IMR-90 (cell line): ENCODE measurements around the gene P2RY14. TPM values are rescaled to one million over a fixed set of nuclear protein-coding genes. Genes with fewer than 3 reads are reported as not detected.
A peak's percentile ranks its signal among the peaks of the same experiment; 100 is the strongest.

Source experiments
- ATAC-seq: fragments of 200-7000 bp; cut with Tn5 transposase; 2 replicates; pipeline ENCODE4 v1.9.1; 2020; ENCODE audit warnings: low read depth, mild to moderate bottlenecking, moderate library complexity
- BruUV-seq: library from RNA; stranded (reverse); fragments of 400-500 nt; replicated peaks from 2 replicates; lab custom pipeline; 2021; lab: Mats Ljungman, UMichigan
- CTCF ChIA-PET: fragments of 300-600 bp; formaldehyde crosslinking; extraction: SDS; loops from one replicate; lab custom pipeline; 2021; ENCODE audit warnings: antibody characterized with exemption; lab: Yijun Ruan, JAX
- POLR2A ChIA-PET: fragments of 300-600 bp; sonication (Branson Sonifier 250); formaldehyde crosslinking; loops from one replicate; lab custom pipeline; 2022; ENCODE audit warnings: antibody characterized with exemption; ENCODE audit not compliant: unreplicated experiment; lab: Charles Lee
- DNase-seq: peaks from one replicate; pipeline ENCODE4 v3.0.0; 2013
- H2AFZ ChIP-seq: replicated peaks from 2 replicates; pipeline ENCODE3; 2013; ENCODE audit warnings: low read length, mild to moderate bottlenecking; ENCODE audit not compliant: poor library complexity
- H2AK5ac ChIP-seq: 2 replicates; pipeline ENCODE4 v1.6.1; 2013; ENCODE audit warnings: low read depth, low read length, inconsistent platforms
- H2AK9ac ChIP-seq: replicated peaks from 2 replicates; pipeline ENCODE3; 2013; ENCODE audit warnings: mild to moderate bottlenecking, low read depth, low read length, moderate library complexity; ENCODE audit not compliant: poor library complexity
- H2BK120ac ChIP-seq: 2 replicates; pipeline ENCODE4 v1.6.1; 2013; ENCODE audit warnings: low read depth, low read length, inconsistent platforms
- H2BK15ac ChIP-seq: 3 replicates; pipeline ENCODE4 v1.6.1; 2013; ENCODE audit warnings: low read depth, low read length, inconsistent platforms
- H2BK20ac ChIP-seq: 2 replicates; pipeline ENCODE4 v1.6.1; 2013; ENCODE audit warnings: low read depth, mild to moderate bottlenecking, inconsistent platforms, low read length, moderate library complexity
- H2BK5ac ChIP-seq: 2 replicates; pipeline ENCODE4 v1.6.1; 2013; ENCODE audit warnings: mild to moderate bottlenecking, low read depth, low read length, inconsistent platforms; ENCODE audit not compliant: poor library complexity, severe bottlenecking
- H3K14ac ChIP-seq: replicated peaks from 2 replicates; pipeline ENCODE4 v1.6.1; 2013; ENCODE audit warnings: low read depth, low read length, inconsistent platforms
- H3K18ac ChIP-seq: 2 replicates; pipeline ENCODE4 v1.6.1; 2013; ENCODE audit warnings: low read depth, low read length, control low read depth
- H3K23ac ChIP-seq: 2 replicates; pipeline ENCODE4 v1.6.1; 2013; ENCODE audit warnings: low read depth, low read length, inconsistent platforms
- H3K27ac ChIP-seq: 2 replicates; pipeline ENCODE4 v1.5.1; 2013; ENCODE audit warnings: mild to moderate bottlenecking, control low read depth, low read length; ENCODE audit not compliant: insufficient read depth
- H3K27me3 ChIP-seq: 2 replicates; pipeline ENCODE4 v1.6.1; 2013; ENCODE audit warnings: low read length; ENCODE audit not compliant: control insufficient read depth, insufficient read depth
- H3K36me3 ChIP-seq: 2 replicates; pipeline ENCODE4 v1.6.1; 2013; ENCODE audit warnings: low read length, mixed read lengths; ENCODE audit not compliant: control insufficient read depth, insufficient read depth
- H3K4ac ChIP-seq: 2 replicates; pipeline ENCODE4 v1.6.1; 2013; ENCODE audit warnings: low read depth, low read length, inconsistent platforms
- H3K4me1 ChIP-seq: 2 replicates; pipeline ENCODE4 v1.6.1; 2013; ENCODE audit warnings: low read length, mixed read lengths; ENCODE audit not compliant: control insufficient read depth, insufficient read depth
- H3K4me2 ChIP-seq: 2 replicates; pipeline ENCODE4 v1.6.1; 2013; ENCODE audit warnings: low read depth, mild to moderate bottlenecking, control low read depth, low read length, moderate library complexity
- H3K4me3 ChIP-seq: 2 replicates; pipeline ENCODE4 v1.5.1; 2013; ENCODE audit warnings: low read depth, mild to moderate bottlenecking, control low read depth, low read length, moderate library complexity; ENCODE audit not compliant: insufficient read depth
- H3K56ac ChIP-seq: 2 replicates; pipeline ENCODE4 v1.6.1; 2013; ENCODE audit warnings: low read length, inconsistent platforms; ENCODE audit not compliant: insufficient read depth; ENCODE audit errors: extremely low read depth
- H3K79me1 ChIP-seq, 2 experiments: 2 replicates each; pipeline ENCODE4 v1.6.1; 2013; ENCODE audit warnings: low read length in 2 of 2, inconsistent platforms in 1 of 2, low read depth in 1 of 2
- H3K9ac ChIP-seq: 2 replicates; pipeline ENCODE4 v1.6.1; 2013; ENCODE audit warnings: low read depth, low read length, control low read depth
- H3K9me1 ChIP-seq: 2 replicates; pipeline ENCODE4 v1.6.1; 2013; ENCODE audit warnings: low read length, inconsistent platforms; ENCODE audit not compliant: insufficient read depth
- H3K9me3 ChIP-seq: 2 replicates; pipeline ENCODE4 v1.6.1; 2013; ENCODE audit warnings: low read length; ENCODE audit not compliant: control insufficient read depth, insufficient read depth
- H4K20me1 ChIP-seq: 2 replicates; pipeline ENCODE4 v1.6.1; 2013; ENCODE audit warnings: low read length, inconsistent platforms; ENCODE audit not compliant: insufficient read depth
- H4K5ac ChIP-seq: 2 replicates; pipeline ENCODE4 v1.6.1; 2013; ENCODE audit warnings: mild to moderate bottlenecking, low read depth, low read length, control low read depth
- H4K8ac ChIP-seq, 2 experiments: 2 replicates each; pipeline ENCODE4 v1.6.1; 2013; ENCODE audit warnings: low read depth in 2 of 2, low read length in 2 of 2, control low read depth in 1 of 2, inconsistent platforms in 1 of 2
- H4K91ac ChIP-seq: 2 replicates; pipeline ENCODE4 v1.6.1; 2013; ENCODE audit warnings: low read depth, low read length, inconsistent platforms; ENCODE audit not compliant: insufficient read depth
- MXI1 ChIP-seq: IDR thresholded peaks from 2 replicates; pipeline ENCODE4 v1.6.1; 2012; ENCODE audit warnings: low read depth, mild to moderate bottlenecking, low read length, moderate library complexity, borderline replicate concordance
- RAD21 ChIP-seq: IDR thresholded peaks from 2 replicates; pipeline ENCODE4 v1.6.1; 2012; ENCODE audit warnings: low read length, improper control_type of control experiment
- RFX5 ChIP-seq: IDR thresholded peaks from 2 replicates; pipeline ENCODE4 v1.8.0; 2012; ENCODE audit warnings: low read depth, mild to moderate bottlenecking, low read length, moderate library complexity
- WGBS, 2 experiments: methylation state at CpG; one replicate each; pipeline versions ENCODE4 v1.1.5 to v1.1.7; 2013; ENCODE audit warnings: missing lambda C conversion rate in 2 of 2; ENCODE audit not compliant: insufficient read length in 1 of 2; ENCODE audit errors: extremely low coverage in 2 of 2; 5-methylcytosine and 5-hydroxymethylcytosine counted together
- dilution Hi-C: fragments of 300-500 bp; cut with HindIII; formaldehyde crosslinking; loops from one replicate; pipeline ENCODE4 v1.14.3; 2018; ENCODE audit warnings: low sequenced_read_pairs; ENCODE audit not compliant: unreplicated experiment
- in situ Hi-C: fragments of 300-500 bp; cut with MboI; formaldehyde crosslinking; loops from 3 replicates; pipeline ENCODE4 v1.14.3; 2019; ENCODE audit warnings: low sequenced_read_pairs, inconsistent platforms, mixed read lengths
- intact Hi-C: fragments of 100-400 bp; cut with micrococcal nuclease; formaldehyde crosslinking; loops from 2 replicates; pipeline ENCODE4 v1.10.0; 2022
- polyA plus RNA-seq, 3 experiments: library from polyadenylated mRNA; depleted of rRNA; stranded (reverse); fragments of >200 nt; gene quantifications; 2 replicates each; pipeline ENCODE4 v1.2.3, GENCODE V29; 2012; ENCODE audit warnings: low replicate concordance in 1 of 3
- total RNA-seq: library from RNA; depleted of rRNA; stranded (reverse); fragments of >200 nt; gene quantifications from 2 replicates; pipeline ENCODE4 v1.2.3, GENCODE V29; 2012

P2RY14 gene
- total and polyA plus RNA-seq, 2 of the 4 experiments (the other 2 are of a cell fraction) = not detected

GRCh38 chr3:151285940-151286339 is 7.6 kb upstream of the P2RY14 start:
- H3K4me3 ChIP-seq = no peak overlapping the region
- H4K91ac ChIP-seq = 0 out of 2 replicates have a peak overlapping the region, but pooled peaks have one; percentile 25
- H3K79me1 ChIP-seq = no peaks in the 10 kb centered on the region
- DNase-seq (no peak), ATAC-seq (no peak)
- in situ Hi-C loops (no loop called here), intact Hi-C loops (loop anchor here (10.0 kb wide), 1 partner anchor 521 kb away; the partner anchor contains the start of gene SIAH2), dilution Hi-C loops (no loop called here)
- peak overlapping the region; percentile 39; the same call in 1 of the 2 replicates for H3K18ac ChIP-seq
- H3K4me2 ChIP-seq = no peak overlapping the region
- no peak overlapping the region for H2BK5ac ChIP-seq
- H4K5ac ChIP-seq = no peak overlapping the region; the same call in 1 of the 2 replicates
- peak overlapping the region; percentile 5 for H2BK120ac ChIP-seq
- no peak overlapping the region for H2AK9ac ChIP-seq
- no peak overlapping the region for H4K8ac ChIP-seq
- TF ChIP-seq RAD21 = no peak
- TF ChIP-seq RFX5 = no peak
- TF ChIP-seq MXI1 = no peak
- WGBS, 2 experiments = no CpG with 5 or more reads among the region's 1 CpG
- H4K20me1 ChIP-seq = no peaks in the 10 kb centered on the region
- POLR2A ChIA-PET = no interaction called here
- no peaks in the 10 kb centered on the region for H3K9me1 ChIP-seq
- no peak overlapping the region for H3K9ac ChIP-seq
- no peak overlapping the region; the same call in 1 of the 2 replicates for H3K14ac ChIP-seq
- CTCF ChIA-PET = no interaction called here
- peaks cover 3% of the 10 kb centered on the region; the same call in 1 of the 2 replicates for H3K4me1 ChIP-seq
- peak overlapping the region; percentile 37 for H2AFZ ChIP-seq
- H3K23ac ChIP-seq = no peak overlapping the region
- H3K4ac ChIP-seq = no peak overlapping the region
- no peak overlapping the region for H2BK15ac ChIP-seq
- no peaks in the 10 kb centered on the region for H3K9me3 ChIP-seq
- H3K36me3 ChIP-seq = no peaks in the 10 kb centered on the region
- no peak overlapping the region for H3K27ac ChIP-seq
- no peaks in the 10 kb centered on the region for H3K27me3 ChIP-seq
- H3K56ac ChIP-seq = no peak overlapping the region
- H2BK20ac ChIP-seq = peak overlapping the region; percentile 62
- H2AK5ac ChIP-seq = 0 out of 2 replicates have a peak overlapping the region, but pooled peaks have one; percentile 67
- BruUV-seq = no TSS peak
